ENCODE data around the gene UPB1.

Gene UPB1

GRCh38 chr22:24564376-24565058, 69.4 kb downstream of the UPB1 start:
- H3K27ac ChIP-seq = no peak overlapping the region
- no peaks in the 10 kb centered on the region for H3K27me3 ChIP-seq (ENCODE audit: insufficient read depth, low read depth, severe bottlenecking)
- TF ChIP-seq CTCF (IDR thresholded peaks at IDR 0.05; ENCODE audit: low read depth, low read length) = no peak
- H3K4me3 ChIP-seq (ENCODE audit: low read depth, low read length) = no peak overlapping the region
- no peaks in the 10 kb centered on the region for H3K9me3 ChIP-seq (ENCODE audit: severe bottlenecking)
- H3K36me3 ChIP-seq = peaks cover 81% of the 10 kb centered on the region
- no peak for DNase-seq

GRCh38 chr22:24565077-24565476, 69.9 kb downstream of the UPB1 start:
- Histone ChIP-seq H3K9me3 (ENCODE audit: severe bottlenecking) (no peaks in the 10 kb centered on the region), H3K27ac (no peak overlapping the region), H3K27me3 (ENCODE audit: insufficient read depth, low read depth, severe bottlenecking) (no peaks in the 10 kb centered on the region), H3K4me3 (ENCODE audit: low read depth, low read length) (no peak overlapping the region), H3K36me3 (peaks cover 83% of the 10 kb centered on the region)
- no peak for DNase-seq
- TF ChIP-seq CTCF (IDR thresholded peaks at IDR 0.05; ENCODE audit: low read depth, low read length) = no peak

GRCh38 chr22:24566899-24567511, 71.9 kb downstream of the UPB1 start:
- Histone ChIP-seq H3K36me3 (peaks cover 90% of the 10 kb centered on the region), H3K4me3 (ENCODE audit: low read depth, low read length) (no peak overlapping the region), H3K27me3 (ENCODE audit: insufficient read depth, low read depth, severe bottlenecking) (no peaks in the 10 kb centered on the region), H3K27ac (no peak overlapping the region), H3K9me3 (ENCODE audit: severe bottlenecking) (no peaks in the 10 kb centered on the region)
- TF ChIP-seq CTCF (IDR thresholded peaks at IDR 0.05; ENCODE audit: low read depth, low read length) = no peak
- DNase-seq = no peak

- Histone ChIP-seq H3K27me3 (ENCODE audit: insufficient read depth, low read depth, severe bottlenecking) (no peaks in the 10 kb centered on the region), H3K9me3 (ENCODE audit: severe bottlenecking) (no peaks in the 10 kb centered on the region), H3K27ac (no peak overlapping the region), H3K36me3 (peaks cover 90% of the 10 kb centered on the region), H3K4me3 (ENCODE audit: low read depth, low read length) (no peak overlapping the region)
- no peak for DNase-seq
- no peak for TF ChIP-seq CTCF (IDR thresholded peaks at IDR 0.05; ENCODE audit: low read depth, low read length)
Observed at GRCh38 chr22:24567668-24568067, 72.5 kb downstream of the UPB1 start.

- DNase-seq = peak; percentile 70
- Histone ChIP-seq H3K36me3 (peaks cover 85% of the 10 kb centered on the region), H3K27ac (peak overlapping the region; percentile 59), H3K4me3 (ENCODE audit: low read depth, low read length) (no peak overlapping the region), H3K27me3 (ENCODE audit: insufficient read depth, low read depth, severe bottlenecking) (no peaks in the 10 kb centered on the region), H3K9me3 (ENCODE audit: severe bottlenecking) (no peaks in the 10 kb centered on the region)
- no peak for TF ChIP-seq CTCF (IDR thresholded peaks at IDR 0.05; ENCODE audit: low read depth, low read length)
Observed at GRCh38 chr22:24571266-24571665, 76.1 kb downstream of the UPB1 start.

All from WERI-Rb-1 (cell line).